Frontal cortex (tissue), 4 donors: ENCODE measurements around the gene RANBP9. TPM values are rescaled to one million over a fixed set of nuclear protein-coding genes. Genes with fewer than 3 reads are reported as not detected.
A peak's percentile ranks its signal among the peaks of the same experiment; 100 is the strongest.

ENCODE experiments used
- DNase-seq, 2 donors: peaks; one replicate each; pipeline ENCODE4 v3.0.0; 2012; ENCODE audit warnings: low spot score in 2 of 2
- FAIRE-seq: peaks from 2 replicates; lab custom pipeline; 2012; peaks lifted over from hg19 to GRCh38; lab: Jason Lieb, UNC
- total RNA-seq: library from RNA; depleted of rRNA; stranded (reverse); fragments of >200 nt; gene quantifications from one replicate; pipeline ENCODE4 v1.2.3, GENCODE V29; 2014
- donor health status: control.
- donor health status: control.
- donor health status: control.

Gene RANBP9
- total RNA-seq, 1 donor from 2014 or later = 91.3 TPM

GRCh38 chr6:13712599-13712898 is 914 bp upstream of the RANBP9 start:
- no peak for FAIRE-seq

GRCh38 chr6:13711324-13711732 is 307 bp downstream of the RANBP9 start:
- DNase-seq (no peak), FAIRE-seq (no peak)

More at GRCh38 chr6:13712599-13712898, 914 bp upstream of the RANBP9 start:
- DNase-seq = peak; percentile 33 to 44

GRCh38 chr6:13710552-13711323 is 897 bp downstream of the RANBP9 start:
- DNase-seq (peak; percentile 30 to 57), FAIRE-seq (no peak)

- FAIRE-seq (no peak), DNase-seq (no peak)
These were observed 1.7 kb downstream of the RANBP9 start for GRCh38 chr6:13709689-13710551.

- DNase-seq (no peak), FAIRE-seq (no peak)
These were observed 2.9 kb downstream of the RANBP9 start for GRCh38 chr6:13708736-13709135.

- no peak for DNase-seq
- FAIRE-seq = no peak
These were observed 8.1 kb downstream of the RANBP9 start for GRCh38 chr6:13703496-13703895.

- no peak for FAIRE-seq
- DNase-seq = no peak
These were observed 8.8 kb downstream of the RANBP9 start for GRCh38 chr6:13702809-13703302.

GRCh38 chr6:13700232-13700631 is 11.4 kb downstream of the RANBP9 start:
- no peak for FAIRE-seq

GRCh38 chr6:13698715-13699114 is 12.9 kb downstream of the RANBP9 start:
- DNase-seq (no peak), FAIRE-seq (no peak)

More at GRCh38 chr6:13700232-13700631, 11.4 kb downstream of the RANBP9 start:
- no peak for DNase-seq

GRCh38 chr6:13697857-13698256 is 13.8 kb downstream of the RANBP9 start:
- FAIRE-seq (no peak), DNase-seq (no peak)

GRCh38 chr6:13696226-13696625 is 15.4 kb downstream of the RANBP9 start:
- DNase-seq (no peak), FAIRE-seq (no peak)

GRCh38 chr6:13695252-13695651 is 16.4 kb downstream of the RANBP9 start:
- FAIRE-seq (no peak), DNase-seq (no peak)

- DNase-seq (no peak), FAIRE-seq (no peak)
These were observed 17.1 kb downstream of the RANBP9 start for GRCh38 chr6:13694562-13694961.

GRCh38 chr6:13689511-13690256 is 22.0 kb downstream of the RANBP9 start:
- DNase-seq (no peak), FAIRE-seq (no peak)

- FAIRE-seq (no peak), DNase-seq (no peak)
These were observed 22.9 kb downstream of the RANBP9 start for GRCh38 chr6:13688692-13689196.

GRCh38 chr6:13687917-13688351 is 23.7 kb downstream of the RANBP9 start:
- no peak for FAIRE-seq
- DNase-seq = no peak

- FAIRE-seq (no peak), DNase-seq (no peak)
These were observed 26.8 kb downstream of the RANBP9 start for GRCh38 chr6:13684855-13685254.

GRCh38 chr6:13683038-13683437 is 28.6 kb downstream of the RANBP9 start:
- FAIRE-seq = no peak

GRCh38 chr6:13682346-13682745 is 29.3 kb downstream of the RANBP9 start:
- DNase-seq (no peak), FAIRE-seq (no peak)

More at GRCh38 chr6:13683038-13683437, 28.6 kb downstream of the RANBP9 start:
- DNase-seq = no peak
